ENCODE results near the gene LBHD2. TPM values are rescaled to one million over a fixed set of nuclear protein-coding genes. Genes with fewer than 3 reads are reported as not detected.
A peak's percentile ranks its signal among the peaks of the same experiment; 100 is the strongest.

Gene LBHD2
- total and polyA plus RNA-seq, 2 of the 13 experiments (the other 11 are each of a cell fraction or from before 2014, with no cell fraction given), result 0.67 to 1.00 TPM

DNA sequence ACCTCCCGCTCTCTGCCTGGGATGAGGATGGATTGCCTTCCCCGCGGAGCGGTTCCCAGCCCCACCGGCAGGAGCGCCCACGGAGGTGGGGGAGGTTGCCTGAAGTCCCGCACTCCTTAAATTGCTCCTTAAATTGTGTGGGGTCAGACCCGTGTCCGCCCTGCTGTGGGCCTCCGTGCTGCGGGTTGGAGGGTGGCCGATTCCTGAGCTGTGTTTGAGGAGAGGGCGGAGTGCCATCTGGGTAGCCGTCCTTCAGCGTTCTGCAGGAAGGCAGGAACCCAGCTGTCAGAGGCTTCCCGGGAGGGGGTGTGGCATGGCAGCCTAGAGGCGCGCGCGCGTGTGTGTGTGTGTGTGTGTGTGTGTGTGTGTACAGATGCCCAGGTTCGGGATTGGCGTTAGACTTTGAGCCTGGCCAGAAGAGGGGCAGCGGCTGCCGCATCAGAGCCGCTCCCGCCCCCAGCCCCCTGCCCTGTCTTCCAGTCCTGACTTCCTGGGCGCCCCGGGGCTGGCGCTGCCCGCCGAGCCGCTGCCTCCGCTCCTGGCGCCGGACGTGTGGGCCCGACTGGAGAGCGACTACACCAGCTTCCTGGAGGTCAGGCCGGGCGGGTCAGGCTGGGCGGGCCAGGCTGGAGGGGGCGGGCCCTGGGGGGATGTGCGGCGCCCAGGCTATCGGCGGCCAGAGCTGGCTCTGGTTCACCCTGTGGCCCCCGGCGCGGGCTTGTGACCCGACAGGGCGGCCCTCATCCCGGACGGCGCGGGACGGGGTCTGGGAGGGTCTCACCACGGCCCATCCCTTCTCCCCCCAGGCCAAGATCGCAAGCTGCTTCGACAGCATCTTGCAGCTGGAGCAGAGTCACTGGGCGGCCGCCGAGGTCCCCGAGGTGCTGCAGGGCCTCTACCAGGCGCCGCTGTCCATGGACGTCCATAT is 19.7 kb downstream of the LBHD2 start (continued):
- TF ChIP-seq HNF4A (CRISPR knock-in tag; IDR thresholded peaks at IDR 0.05) (peak; percentile 51; the same call in 1 of the 2 replicates), ZFP36L1 (CRISPR knock-in tag; IDR thresholded peaks at IDR 0.05) (peak; percentile 30), KLF9 (CRISPR knock-in tag; IDR thresholded peaks at IDR 0.05; ENCODE audit: low read depth) (0 out of 2 replicates have a peak, but pooled peaks have one; percentile 67), ZNF367 (CRISPR knock-in tag; IDR thresholded peaks at IDR 0.05; ENCODE audit: borderline replicate concordance) (no peak), ZFP37 (CRISPR knock-in tag; IDR thresholded peaks at IDR 0.05; ENCODE audit: borderline replicate concordance) (no peak), NCOR1 (IDR thresholded peaks at IDR 0.05; ENCODE audit: borderline replicate concordance, low read length) (peak; percentile 53; the same call in 1 of the 2 replicates), NFKB2 (CRISPR knock-in tag; IDR thresholded peaks at IDR 0.05; ENCODE audit: borderline replicate concordance) (peak; percentile 40; the same call in 1 of the 2 replicates), THAP11 (CRISPR knock-in tag; IDR thresholded peaks at IDR 0.05) (no peak), ZNF333 (CRISPR knock-in tag; IDR thresholded peaks at IDR 0.05; ENCODE audit: borderline replicate concordance) (peak; percentile 30; the same call in 1 of the 2 replicates), ZNF777 (CRISPR knock-in tag; IDR thresholded peaks at IDR 0.05) (peak; percentile 95), MEF2D (CRISPR knock-in tag; IDR thresholded peaks at IDR 0.05) (peak; percentile 43; the same call in 1 of the 2 replicates), ZMYM4 (CRISPR knock-in tag; IDR thresholded peaks at IDR 0.05) (peak; percentile 67), ZFP82 (CRISPR knock-in tag; IDR thresholded peaks at IDR 0.05; ENCODE audit: borderline replicate concordance) (0 out of 2 replicates have a peak, but pooled peaks have one; percentile 79)
- TF ChIP-seq, protein P1, sequence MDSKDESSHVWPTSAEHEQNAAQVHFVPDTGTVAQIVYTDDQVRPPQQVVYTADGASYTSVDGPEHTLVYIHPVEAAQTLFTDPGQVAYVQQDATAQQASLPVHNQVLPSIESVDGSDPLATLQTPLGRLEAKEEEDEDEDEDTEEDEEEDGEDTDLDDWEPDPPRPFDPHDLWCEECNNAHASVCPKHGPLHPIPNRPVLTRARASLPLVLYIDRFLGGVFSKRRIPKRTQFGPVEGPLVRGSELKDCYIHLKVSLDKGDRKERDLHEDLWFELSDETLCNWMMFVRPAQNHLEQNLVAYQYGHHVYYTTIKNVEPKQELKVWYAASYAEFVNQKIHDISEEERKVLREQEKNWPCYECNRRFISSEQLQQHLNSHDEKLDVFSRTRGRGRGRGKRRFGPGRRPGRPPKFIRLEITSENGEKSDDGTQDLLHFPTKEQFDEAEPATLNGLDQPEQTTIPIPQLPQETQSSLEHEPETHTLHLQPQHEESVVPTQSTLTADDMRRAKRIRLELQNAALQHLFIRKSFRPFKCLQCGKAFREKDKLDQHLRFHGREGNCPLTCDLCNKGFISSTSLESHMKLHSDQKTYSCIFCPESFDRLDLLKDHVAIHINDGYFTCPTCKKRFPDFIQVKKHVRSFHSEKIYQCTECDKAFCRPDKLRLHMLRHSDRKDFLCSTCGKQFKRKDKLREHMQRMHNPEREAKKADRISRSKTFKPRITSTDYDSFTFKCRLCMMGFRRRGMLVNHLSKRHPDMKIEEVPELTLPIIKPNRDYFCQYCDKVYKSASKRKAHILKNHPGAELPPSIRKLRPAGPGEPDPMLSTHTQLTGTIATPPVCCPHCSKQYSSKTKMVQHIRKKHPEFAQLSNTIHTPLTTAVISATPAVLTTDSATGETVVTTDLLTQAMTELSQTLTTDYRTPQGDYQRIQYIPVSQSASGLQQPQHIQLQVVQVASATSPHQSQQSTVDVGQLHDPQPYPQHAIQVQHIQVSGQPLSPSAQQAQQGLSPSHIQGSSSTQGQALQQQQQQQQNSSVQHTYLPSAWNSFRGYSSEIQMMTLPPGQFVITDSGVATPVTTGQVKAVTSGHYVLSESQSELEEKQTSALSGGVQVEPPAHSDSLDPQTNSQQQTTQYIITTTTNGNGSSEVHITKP (CRISPR knock-in tag; IDR thresholded peaks at IDR 0.05; ENCODE audit: low read depth), result 0 out of 2 replicates have a peak, but pooled peaks have one; percentile 14
- TF ChIP-seq, protein P2, sequence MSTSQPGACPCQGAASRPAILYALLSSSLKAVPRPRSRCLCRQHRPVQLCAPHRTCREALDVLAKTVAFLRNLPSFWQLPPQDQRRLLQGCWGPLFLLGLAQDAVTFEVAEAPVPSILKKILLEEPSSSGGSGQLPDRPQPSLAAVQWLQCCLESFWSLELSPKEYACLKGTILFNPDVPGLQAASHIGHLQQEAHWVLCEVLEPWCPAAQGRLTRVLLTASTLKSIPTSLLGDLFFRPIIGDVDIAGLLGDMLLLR (CRISPR knock-in tag; IDR thresholded peaks at IDR 0.05), result peak; percentile 79
- TF ChIP-seq, protein P3, sequence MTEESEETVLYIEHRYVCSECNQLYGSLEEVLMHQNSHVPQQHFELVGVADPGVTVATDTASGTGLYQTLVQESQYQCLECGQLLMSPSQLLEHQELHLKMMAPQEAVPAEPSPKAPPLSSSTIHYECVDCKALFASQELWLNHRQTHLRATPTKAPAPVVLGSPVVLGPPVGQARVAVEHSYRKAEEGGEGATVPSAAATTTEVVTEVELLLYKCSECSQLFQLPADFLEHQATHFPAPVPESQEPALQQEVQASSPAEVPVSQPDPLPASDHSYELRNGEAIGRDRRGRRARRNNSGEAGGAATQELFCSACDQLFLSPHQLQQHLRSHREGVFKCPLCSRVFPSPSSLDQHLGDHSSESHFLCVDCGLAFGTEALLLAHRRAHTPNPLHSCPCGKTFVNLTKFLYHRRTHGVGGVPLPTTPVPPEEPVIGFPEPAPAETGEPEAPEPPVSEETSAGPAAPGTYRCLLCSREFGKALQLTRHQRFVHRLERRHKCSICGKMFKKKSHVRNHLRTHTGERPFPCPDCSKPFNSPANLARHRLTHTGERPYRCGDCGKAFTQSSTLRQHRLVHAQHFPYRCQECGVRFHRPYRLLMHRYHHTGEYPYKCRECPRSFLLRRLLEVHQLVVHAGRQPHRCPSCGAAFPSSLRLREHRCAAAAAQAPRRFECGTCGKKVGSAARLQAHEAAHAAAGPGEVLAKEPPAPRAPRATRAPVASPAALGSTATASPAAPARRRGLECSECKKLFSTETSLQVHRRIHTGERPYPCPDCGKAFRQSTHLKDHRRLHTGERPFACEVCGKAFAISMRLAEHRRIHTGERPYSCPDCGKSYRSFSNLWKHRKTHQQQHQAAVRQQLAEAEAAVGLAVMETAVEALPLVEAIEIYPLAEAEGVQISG (CRISPR knock-in tag; IDR thresholded peaks at IDR 0.05), result peak; percentile 52; the same call in 1 of the 2 replicates
- TF ChIP-seq, protein P4, sequence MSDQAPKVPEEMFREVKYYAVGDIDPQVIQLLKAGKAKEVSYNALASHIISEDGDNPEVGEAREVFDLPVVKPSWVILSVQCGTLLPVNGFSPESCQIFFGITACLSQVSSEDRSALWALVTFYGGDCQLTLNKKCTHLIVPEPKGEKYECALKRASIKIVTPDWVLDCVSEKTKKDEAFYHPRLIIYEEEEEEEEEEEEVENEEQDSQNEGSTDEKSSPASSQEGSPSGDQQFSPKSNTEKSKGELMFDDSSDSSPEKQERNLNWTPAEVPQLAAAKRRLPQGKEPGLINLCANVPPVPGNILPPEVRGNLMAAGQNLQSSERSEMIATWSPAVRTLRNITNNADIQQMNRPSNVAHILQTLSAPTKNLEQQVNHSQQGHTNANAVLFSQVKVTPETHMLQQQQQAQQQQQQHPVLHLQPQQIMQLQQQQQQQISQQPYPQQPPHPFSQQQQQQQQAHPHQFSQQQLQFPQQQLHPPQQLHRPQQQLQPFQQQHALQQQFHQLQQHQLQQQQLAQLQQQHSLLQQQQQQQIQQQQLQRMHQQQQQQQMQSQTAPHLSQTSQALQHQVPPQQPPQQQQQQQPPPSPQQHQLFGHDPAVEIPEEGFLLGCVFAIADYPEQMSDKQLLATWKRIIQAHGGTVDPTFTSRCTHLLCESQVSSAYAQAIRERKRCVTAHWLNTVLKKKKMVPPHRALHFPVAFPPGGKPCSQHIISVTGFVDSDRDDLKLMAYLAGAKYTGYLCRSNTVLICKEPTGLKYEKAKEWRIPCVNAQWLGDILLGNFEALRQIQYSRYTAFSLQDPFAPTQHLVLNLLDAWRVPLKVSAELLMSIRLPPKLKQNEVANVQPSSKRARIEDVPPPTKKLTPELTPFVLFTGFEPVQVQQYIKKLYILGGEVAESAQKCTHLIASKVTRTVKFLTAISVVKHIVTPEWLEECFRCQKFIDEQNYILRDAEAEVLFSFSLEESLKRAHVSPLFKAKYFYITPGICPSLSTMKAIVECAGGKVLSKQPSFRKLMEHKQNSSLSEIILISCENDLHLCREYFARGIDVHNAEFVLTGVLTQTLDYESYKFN (CRISPR knock-in tag; conservative IDR thresholded peaks at IDR 0.05), result peak; percentile 86
